HEK293 (cell line): ENCODE results near the gene NPAS2.

ENCODE experiments used
- KLF16 ChIP-seq: fragments of 450-650 bp; formaldehyde crosslinking; IDR thresholded peaks from 2 replicates; pipeline ENCODE4 v1.5.1; 2017; ENCODE audit warnings: missing biosample characterization, missing genetic modification characterization
- KLF7 ChIP-seq: fragments of 450-650 bp; formaldehyde crosslinking; IDR thresholded peaks from 2 replicates; pipeline ENCODE4 v1.5.1; 2016; ENCODE audit warnings: missing biosample characterization, missing genetic modification characterization, borderline replicate concordance
- PRDM4 ChIP-seq: fragments of 450-650 bp; formaldehyde crosslinking; IDR thresholded peaks from 2 replicates; pipeline ENCODE4 v1.5.1; 2017; ENCODE audit warnings: missing biosample characterization, missing genetic modification characterization
- REPIN1 ChIP-seq: fragments of 450-650 bp; formaldehyde crosslinking; IDR thresholded peaks from 2 replicates; pipeline ENCODE4 v1.5.1; 2017; ENCODE audit warnings: missing biosample characterization, missing genetic modification characterization, low read depth
- SETDB1 ChIP-seq: IDR thresholded peaks from one replicate; pipeline ENCODE4 v1.6.1; 2017; ENCODE audit warnings: mild to moderate bottlenecking, low read length, moderate library complexity, mixed read lengths; ENCODE audit not compliant: insufficient read length
- SP2 ChIP-seq: fragments of 450-650 bp; formaldehyde crosslinking; IDR thresholded peaks from 2 replicates; pipeline ENCODE4 v1.5.1; 2016; ENCODE audit warnings: missing biosample characterization, missing genetic modification characterization
- TF ChIP-seq, protein P1 (sequence below): fragments of 450-650 bp; formaldehyde crosslinking; IDR thresholded peaks from 2 replicates; pipeline ENCODE4 v1.5.1; 2016; ENCODE audit warnings: missing biosample characterization, missing genetic modification characterization

DNA sequence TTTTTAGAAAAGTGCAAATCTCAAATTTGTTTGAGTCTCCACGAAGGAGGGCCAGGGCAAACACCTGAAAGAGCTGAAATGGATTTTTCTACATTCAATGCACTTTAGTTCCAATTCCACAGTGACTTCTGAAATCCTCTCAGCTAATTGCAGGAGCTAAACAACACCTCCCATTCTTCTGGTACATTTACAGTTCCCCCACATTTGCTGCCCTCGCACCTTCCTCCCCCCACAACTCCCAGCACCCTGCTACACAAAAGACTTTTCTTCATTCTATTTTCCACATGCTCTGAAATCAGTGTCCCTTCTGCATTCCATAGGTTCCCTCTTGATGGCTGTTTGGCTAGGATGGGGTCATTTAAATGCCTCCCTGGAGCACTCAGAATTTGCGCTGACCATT lies 5.9 kb upstream of the NPAS2 start:
- TF ChIP-seq SP2 (tag by site-specific recombination) (no peak), KLF7 (tag by site-specific recombination) (no peak), REPIN1 (tag by site-specific recombination) (no peak), PRDM4 (tag by site-specific recombination) (no peak), SETDB1 (no peak), KLF16 (tag by site-specific recombination) (no peak)
- TF ChIP-seq, protein P1, sequence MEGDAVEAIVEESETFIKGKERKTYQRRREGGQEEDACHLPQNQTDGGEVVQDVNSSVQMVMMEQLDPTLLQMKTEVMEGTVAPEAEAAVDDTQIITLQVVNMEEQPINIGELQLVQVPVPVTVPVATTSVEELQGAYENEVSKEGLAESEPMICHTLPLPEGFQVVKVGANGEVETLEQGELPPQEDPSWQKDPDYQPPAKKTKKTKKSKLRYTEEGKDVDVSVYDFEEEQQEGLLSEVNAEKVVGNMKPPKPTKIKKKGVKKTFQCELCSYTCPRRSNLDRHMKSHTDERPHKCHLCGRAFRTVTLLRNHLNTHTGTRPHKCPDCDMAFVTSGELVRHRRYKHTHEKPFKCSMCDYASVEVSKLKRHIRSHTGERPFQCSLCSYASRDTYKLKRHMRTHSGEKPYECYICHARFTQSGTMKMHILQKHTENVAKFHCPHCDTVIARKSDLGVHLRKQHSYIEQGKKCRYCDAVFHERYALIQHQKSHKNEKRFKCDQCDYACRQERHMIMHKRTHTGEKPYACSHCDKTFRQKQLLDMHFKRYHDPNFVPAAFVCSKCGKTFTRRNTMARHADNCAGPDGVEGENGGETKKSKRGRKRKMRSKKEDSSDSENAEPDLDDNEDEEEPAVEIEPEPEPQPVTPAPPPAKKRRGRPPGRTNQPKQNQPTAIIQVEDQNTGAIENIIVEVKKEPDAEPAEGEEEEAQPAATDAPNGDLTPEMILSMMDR (tag by site-specific recombination) = no peak
